Hematopoietic multipotent progenitor cell treated with erythropoietin and hydrocortisone succinate and interleukin-3 and kit ligand, for 6 days (in vitro differentiated cells): ENCODE results near the gene PCDHGA2.
A peak's percentile ranks its signal among the peaks of the same experiment; 100 is the strongest.
"Not testable (repeated sequence)": the region's sequence is repeated elsewhere in the genome, so short reads cannot be mapped to it uniquely, and the experiment has no call there.

Experiments used
- DNase-seq: peaks from one replicate; pipeline ENCODE4 v3.0.0-alpha.2; 2015

Gene PCDHGA2

DNA sequence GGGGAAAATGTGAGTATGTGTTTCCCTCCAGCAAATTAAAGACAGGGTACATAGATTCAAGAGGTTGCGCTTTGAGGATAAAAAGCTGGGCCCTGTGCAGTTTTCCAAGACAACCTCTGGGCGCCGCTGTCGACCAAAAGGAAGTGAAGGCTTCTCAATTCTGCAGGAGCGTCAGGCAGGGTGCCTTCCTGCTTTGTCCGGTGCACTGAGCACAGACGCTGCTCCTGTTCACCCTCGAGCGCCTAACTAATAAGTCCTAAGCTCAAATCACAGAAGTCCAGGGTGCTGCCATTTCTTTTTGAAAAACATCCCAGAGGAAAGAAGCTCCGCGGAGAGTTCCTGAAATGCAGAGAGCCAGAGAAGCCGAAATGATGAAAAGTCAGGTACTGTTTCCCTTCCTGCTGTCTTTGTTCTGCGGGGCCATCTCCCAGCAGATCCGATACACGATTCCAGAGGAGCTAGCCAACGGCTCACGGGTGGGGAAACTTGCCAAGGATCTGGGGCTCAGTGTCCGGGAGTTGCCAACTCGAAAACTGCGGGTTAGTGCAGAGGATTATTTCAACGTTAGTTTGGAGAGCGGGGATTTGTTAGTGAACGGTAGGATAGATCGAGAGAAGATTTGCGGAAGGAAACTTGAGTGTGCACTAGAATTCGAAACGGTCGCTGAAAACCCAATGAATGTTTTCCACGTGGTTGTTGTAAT, 11.5 kb downstream of the PCDHGA2 start, which contains the start of gene PCDHGB1:
Gene PCDHGB1 (plus strand): TSS at position 183 of the 703 bp plus-strand sequence. CDS start 162 bp downstream, at position 345.
- peak; percentile 30 for DNase-seq

DNA sequence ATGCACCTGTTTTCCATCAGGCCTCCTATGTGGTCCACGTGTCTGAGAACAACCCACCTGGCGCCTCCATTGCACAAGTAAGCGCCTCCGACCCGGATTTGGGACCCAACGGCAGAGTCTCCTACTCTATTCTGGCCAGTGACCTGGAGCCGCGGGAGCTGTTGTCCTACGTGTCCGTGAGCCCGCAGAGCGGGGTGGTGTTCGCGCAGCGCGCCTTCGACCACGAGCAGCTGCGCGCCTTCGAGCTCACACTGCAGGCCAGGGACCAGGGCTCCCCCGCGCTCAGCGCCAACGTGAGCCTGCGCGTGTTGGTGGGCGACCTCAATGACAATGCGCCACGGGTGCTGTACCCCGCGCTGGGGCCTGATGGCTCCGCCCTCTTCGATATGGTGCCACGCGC, 13.0 kb downstream of the PCDHGA2 start:
- DNase-seq = no peak

DNA sequence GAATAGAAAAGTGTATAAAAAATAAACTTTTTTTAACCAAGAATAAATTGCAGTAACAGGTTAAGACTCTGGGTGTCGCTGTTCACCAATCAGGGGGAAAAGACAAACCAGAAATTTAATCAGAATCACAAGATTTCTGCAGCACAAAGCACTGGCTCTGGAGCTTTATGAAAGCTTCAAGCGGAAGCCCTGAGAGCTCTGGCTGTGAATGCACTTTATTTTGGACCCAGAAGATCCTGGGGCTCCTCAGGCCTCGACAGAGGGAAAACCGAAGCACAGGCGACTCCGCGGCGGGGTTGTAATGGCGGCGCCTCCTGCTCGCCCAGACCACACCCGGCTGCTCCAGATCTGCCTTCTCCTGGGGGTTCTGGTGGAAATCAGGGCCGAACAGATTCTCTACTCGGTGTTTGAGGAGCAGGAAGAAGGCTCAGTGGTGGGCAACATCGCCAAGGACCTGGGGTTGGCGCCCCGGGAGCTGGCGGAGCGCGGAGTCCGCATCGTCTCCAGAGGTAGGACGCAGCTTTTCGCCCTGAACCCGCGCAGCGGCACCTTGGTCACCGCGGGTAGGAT, 16.4 kb downstream of the PCDHGA2 start, which contains the start of gene PCDHGA4:
Gene PCDHGA4 (plus strand): TSS at position 122 of the 570 bp plus-strand sequence. CDS start 87 bp downstream, at position 209.
- DNase-seq = no peak

DNA sequence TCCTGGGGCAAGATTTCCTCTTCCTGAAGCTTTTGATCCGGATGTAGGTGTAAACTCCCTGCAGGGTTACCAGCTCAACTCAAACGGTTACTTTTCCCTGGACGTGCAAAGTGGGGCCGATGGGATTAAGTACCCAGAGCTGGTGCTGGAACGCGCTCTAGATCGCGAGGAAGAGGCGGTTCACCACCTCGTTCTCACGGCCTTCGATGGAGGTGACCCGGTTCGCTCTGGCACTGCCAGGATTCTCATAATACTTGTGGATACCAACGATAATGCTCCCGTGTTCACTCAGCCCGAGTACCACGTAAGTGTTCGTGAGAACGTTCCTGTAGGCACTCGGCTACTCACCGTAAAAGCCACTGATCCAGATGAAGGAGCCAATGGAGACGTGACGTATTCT, 17.1 kb downstream of the PCDHGA2 start:
- DNase-seq = no peak

DNA sequence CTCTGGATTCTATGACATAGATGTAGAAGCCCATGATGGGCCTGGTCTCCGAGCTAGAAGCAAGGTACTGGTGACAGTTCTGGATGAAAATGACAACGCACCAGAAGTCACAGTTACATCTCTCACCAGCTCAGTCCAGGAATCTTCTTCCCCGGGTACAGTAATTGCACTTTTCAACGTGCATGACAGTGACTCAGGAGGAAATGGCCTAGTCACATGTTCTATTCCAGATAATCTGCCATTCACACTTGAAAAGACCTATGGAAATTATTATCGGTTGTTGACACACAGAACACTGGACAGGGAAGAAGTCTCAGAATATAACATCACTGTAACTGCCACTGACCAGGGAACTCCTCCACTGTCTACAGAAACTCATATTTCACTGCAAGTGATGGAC, 17.6 kb downstream of the PCDHGA2 start:
- DNase-seq = no peak

DNA sequence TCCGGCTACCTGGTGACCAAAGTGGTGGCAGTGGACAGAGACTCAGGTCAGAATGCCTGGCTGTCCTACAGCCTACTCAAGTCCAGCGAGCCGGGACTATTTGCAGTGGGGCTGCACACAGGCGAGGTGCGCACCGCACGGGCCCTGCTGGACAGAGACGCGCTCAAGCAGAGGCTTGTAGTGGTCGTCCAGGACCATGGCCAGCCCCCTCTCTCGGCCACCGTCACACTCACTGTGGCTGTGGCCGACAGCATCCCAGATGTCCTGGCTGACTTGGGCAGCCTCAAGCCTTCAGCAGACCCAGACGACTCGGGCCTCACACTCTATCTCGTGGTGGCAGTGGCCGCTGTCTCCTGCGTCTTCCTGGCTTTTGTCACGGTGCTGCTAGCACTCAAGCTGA, 18.4 kb downstream of the PCDHGA2 start:
- no peak for DNase-seq

DNA sequence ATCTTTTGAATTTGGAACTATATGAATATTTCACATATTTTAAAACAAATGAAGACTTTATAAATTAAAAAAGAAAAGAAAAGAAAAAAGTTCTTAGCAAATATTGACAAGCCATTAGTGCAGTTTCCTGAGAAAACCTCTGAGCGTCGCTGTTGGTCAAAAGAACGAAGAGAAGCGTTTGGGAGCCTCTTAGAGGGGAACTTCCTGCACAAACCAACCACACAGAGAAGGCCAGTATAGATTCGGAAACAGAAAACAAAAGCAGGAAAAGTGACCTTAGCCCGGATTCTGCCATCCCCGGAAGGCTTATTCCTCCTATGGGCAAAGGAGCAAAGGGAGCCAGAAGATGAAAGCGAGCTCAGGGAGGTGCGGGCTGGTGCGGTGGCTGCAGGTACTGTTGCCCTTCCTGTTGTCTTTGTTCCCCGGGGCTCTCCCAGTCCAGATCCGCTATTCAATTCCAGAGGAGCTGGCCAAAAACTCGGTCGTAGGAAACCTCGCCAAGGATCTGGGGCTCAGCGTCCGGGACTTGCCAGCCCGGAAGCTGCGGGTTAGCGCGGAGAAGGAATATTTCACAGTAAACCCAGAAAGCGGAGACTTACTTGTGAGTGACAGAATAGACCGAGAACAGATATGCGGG, 21.3 kb downstream of the PCDHGA2 start, which contains the start of gene PCDHGB2:
Gene PCDHGB2 (plus strand): TSS at position 205 of the 637 bp plus-strand sequence. CDS start 142 bp downstream, at position 347.
- peak; percentile 45 for DNase-seq

DNA sequence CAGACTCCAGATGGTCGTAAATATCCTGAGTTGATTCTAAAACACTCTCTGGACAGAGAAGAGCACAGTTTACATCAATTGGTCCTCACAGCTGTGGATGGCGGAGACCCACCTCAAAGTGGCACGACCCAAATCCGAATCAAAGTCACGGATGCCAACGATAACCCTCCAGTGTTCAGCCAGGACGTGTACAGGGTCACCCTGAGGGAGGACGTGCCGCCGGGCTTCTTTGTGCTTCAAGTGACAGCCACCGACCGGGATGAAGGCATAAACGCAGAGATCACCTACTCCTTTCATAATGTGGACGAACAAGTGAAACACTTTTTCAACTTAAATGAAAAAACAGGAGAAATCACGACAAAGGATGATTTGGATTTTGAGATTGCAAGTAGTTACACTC, 22.1 kb downstream of the PCDHGA2 start:
- no peak for DNase-seq

DNA sequence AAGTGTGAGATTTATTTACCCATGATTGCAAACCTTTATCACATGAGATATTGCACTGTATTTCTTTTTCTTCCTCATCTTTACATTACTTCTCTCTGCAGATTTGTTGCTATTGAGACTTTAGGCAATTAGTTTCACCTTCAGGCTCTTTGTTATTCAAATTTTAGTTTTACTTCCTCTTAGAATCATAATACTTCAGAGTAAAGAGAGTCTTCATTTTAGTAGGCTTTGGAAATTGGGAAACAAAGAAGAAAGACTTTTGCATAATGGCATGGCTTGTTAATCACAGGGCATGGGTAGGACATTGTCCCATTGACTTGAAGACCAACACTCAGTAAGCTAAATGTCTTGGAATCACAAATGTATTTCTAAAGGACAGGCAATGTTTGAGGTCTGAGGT, 24.2 kb downstream of the PCDHGA2 start:
- no peak for DNase-seq

DNA sequence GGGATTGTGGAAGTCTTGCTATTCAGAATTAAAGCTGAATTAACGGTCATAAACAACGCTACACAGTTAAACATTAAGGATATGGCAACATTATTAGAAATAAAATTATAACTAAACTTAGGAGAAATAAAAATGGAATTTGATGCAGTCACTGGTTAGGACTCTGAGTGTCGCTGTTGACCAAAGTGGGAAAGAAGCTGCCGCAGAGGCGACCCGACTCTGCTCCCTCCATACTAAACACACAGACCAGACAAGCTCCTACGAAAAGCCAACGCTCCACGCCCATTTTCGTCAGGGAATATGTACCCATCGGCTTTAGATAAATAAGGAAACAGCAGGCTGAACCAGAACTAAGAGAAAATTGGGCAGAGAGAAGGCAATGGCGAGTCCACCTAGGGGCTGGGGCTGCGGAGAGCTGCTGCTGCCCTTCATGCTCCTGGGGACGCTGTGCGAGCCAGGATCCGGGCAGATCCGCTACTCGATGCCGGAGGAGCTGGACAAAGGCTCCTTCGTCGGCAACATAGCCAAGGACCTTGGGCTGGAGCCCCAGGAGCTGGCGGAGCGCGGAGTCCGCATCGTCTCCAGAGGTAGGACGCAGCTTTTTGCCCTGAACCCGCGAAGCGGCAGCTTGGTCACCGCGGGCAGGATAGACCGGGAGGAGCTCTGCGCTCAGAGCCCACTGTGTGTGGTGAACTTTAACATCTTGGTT, 25.5 kb downstream of the PCDHGA2 start, which contains the start of gene PCDHGA5:
Gene PCDHGA5 (plus strand): TSS at position 211 of the 709 bp plus-strand sequence. CDS start 169 bp downstream, at position 380.
- no peak for DNase-seq

DNA sequence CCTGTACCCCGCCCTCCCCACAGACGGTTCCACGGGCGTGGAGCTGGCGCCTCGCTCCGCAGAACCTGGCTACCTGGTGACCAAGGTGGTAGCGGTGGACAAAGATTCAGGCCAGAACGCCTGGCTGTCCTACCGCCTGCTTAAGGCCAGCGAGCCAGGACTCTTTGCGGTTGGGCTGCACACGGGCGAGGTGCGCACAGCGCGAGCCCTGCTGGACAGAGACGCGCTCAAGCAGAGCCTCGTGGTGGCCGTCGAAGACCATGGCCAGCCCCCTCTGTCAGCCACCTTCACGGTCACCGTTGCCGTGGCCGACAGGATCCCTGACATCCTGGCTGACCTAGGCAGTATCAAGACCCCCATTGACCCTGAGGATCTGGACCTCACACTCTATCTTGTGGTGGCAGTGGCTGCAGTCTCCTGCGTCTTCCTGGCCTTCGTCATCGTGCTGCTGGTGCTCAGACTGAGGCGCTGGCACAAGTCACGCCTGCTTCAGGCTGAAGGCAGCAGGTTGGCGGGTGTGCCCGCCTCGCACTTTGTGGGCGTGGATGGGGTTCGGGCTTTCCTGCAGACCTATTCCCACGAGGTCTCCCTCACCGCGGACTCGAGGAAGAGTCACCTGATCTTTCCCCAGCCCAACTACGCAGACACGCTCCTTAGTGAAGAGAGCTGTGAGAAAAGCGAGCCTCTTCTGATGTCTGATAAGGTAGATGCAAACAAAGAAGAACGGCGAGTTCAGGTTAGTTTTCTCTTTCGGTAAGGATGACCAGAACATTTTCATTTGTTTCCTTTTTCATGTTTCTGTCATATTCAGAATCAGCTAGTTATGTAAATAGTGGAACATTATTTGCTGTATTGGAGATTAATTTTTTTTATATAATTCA, 27.7 kb downstream of the PCDHGA2 start:
- no peak for DNase-seq

DNA sequence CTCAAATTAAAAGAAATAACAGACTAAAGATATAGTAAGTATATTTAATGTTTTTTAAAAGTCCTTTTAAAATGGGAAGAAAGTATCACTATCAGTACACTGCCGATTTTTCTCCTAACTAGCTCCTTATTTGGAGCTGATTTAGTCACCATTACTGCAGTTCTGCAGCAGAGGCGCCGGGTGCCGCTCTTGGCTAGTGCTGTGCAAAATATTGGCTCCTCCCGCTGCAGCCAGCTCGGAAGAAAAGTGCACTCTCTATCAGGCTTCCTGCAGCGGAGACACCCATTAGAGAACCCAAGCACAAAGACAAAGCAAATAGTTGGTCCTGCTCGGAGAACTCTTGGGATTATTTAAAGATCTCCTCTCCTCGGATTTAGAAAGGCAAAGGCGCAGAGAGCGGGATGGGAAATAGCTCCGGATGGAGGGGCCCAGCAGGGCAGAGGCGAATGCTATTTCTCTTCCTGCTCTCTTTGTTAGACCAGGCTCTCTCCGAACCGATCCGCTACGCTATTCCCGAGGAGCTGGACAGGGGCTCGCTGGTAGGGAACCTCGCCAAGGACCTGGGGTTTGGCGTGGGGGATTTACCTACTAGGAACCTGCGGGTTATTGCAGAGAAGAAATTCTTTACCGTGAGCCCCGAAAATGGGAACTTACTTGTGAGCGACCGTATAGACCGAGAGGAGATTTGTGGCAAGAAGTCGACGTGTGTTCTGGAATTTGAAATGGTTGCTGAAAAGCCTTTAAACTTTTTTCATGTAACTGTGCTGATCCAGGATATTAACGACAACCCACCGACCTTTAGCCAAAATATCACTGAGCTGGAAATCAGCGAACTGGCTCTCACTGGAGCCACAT, 31.7 kb downstream of the PCDHGA2 start, which contains the start of gene PCDHGB3:
Gene PCDHGB3 (plus strand): TSS at position 249 of the 855 bp plus-strand sequence. CDS start 153 bp downstream, at position 402.
- DNase-seq = peak; percentile 35

DNA sequence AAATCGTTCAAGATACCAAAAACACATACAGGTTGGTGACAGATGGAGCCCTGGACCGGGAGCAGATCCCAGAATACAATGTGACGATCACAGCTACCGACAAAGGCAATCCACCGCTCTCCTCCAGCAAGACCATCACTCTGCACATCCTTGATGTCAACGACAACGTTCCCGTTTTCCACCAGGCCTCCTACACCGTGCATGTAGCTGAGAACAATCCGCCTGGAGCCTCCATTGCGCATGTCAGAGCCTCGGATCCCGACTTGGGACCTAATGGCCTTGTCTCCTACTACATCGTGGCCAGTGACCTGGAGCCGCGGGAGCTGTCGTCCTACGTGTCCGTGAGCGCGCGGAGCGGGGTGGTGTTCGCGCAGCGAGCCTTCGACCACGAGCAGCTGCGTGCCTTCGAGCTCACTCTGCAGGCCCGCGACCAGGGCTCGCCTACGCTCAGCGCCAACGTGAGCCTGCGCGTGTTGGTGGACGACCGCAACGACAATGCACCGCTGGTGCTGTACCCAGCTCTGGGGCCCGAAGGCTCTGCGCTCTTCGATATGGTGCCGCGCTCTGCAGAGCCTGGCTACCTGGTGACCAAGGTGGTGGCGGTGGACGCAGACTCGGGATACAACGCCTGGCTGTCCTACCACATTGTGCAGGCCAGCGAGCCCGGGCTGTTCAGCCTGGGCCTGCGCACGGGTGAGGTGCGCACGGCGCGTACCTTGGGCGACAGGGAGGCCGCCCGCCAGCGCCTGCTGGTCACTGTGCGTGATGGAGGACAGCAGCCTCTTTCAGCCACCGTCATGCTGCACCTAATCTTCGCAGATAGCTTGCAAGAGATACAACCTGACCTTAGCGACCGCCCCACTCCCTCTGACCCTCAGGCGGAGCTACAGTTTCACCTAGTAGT, 33.3 kb downstream of the PCDHGA2 start:
- no peak for DNase-seq

DNA sequence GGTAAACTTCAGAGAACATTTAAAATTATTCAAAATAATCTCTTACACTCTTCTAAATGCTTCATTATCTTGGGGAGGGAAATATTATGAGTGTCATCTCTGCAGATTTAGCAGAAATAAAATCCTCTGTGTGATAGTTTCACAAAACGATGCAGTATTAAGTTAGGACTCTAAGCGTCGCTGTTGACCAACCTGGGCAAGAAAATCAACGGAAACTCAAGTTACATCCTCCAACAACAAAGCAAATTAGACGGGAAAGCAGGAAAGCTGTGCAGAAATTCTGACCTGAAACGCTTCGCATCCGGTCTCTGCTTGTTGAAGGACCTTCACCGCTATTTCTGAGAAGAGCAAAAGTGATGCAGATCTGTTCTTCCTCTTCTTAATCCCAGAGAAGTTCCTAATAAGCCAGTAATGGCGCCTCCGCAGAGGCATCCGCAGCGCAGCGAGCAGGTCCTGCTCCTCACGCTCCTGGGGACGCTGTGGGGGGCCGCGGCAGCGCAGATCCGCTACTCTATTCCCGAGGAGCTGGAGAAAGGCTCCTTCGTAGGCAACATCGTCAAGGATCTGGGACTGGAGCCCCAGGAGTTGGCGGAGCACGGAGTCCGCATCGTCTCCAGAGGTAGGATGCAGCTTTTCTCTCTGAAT, 35.2 kb downstream of the PCDHGA2 start, which contains the start of gene PCDHGA6:
Gene PCDHGA6 (plus strand): TSS at position 219 of the 645 bp plus-strand sequence. CDS start 193 bp downstream, at position 412.
- no peak for DNase-seq

DNA sequence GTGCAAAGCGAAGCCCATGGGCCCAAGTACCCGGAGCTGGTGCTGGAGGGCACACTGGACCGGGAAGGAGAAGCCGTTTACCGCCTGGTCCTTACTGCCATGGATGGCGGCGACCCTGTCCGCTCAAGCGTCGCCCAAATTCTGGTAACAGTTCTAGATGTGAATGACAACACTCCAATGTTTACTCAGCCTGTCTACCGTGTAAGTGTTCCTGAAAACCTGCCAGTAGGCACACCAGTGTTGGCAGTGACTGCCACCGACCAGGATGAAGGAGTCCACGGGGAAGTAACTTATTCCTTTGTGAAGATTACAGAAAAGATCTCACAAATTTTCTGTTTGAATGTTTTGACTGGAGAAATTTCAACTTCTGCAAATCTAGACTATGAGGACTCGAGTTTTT, 36.1 kb downstream of the PCDHGA2 start:
- DNase-seq = no peak

DNA sequence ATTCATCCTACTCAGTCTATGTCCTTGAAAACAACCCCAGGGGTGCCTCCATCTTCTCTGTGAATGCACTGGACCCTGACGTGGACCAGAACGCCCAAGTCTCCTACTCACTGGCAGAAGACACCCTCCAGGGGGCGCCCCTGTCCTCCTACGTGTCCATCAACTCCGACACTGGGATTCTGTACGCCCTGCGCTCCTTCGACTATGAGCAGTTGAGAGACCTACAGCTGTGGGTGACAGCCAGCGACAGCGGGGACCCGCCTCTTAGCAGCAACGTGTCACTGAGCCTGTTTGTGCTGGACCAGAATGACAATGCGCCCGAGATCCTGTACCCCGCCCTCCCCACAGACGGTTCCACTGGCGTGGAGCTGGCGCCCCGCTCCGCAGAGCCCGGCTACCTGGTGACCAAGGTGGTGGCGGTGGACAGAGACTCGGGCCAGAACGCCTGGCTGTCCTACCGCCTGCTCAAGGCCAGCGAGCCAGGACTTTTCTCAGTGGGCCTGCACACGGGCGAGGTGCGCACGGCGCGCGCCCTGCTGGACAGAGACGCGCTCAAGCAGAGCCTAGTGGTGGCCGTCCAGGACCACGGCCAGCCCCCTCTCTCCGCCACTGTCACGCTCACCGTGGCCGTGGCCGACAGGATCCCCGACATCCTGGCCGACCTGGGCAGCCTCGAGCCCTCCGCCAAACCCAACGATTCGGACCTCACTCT, 37.0 kb downstream of the PCDHGA2 start:
- not testable (repeated sequence) for DNase-seq

DNA sequence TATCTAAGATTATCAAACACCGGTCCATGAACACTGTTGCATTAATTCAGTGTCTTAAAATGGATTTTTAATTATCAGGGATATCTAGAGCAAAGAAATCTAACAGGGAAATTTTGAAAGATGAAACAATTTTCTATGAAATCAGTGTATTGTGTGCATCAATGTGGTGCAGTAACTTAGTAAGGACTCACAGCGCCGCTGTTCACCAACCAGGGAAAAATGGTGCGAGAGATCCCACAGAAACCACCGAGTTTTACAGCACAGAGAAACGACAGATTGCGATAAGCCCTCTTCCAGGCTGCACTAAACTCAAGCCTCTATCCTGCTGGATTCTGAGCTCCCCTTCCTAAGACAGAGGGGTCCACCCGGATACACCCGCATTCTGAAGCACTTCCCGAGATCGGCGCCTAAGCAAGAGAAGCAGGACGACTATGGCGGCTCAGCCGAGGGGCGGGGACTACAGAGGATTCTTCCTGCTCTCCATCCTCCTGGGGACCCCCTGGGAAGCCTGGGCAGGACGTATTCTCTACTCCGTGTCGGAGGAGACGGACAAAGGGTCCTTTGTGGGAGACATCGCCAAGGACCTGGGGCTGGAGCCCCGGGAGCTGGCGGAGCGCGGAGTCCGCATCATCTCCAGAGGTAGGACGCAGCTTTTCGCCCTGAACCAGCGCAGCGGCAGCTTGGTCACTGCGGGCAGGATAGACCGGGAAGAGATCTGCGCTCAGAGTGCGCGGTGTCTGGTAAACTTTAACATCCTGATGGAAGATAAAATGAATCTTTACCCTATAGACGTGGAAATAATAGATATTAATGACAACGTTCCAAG, 44.1 kb downstream of the PCDHGA2 start, which contains the start of gene PCDHGA7:
Gene PCDHGA7 (plus strand): TSS at position 274 of the 826 bp plus-strand sequence. CDS start 158 bp downstream, at position 432.
- peak; percentile 12 for DNase-seq
